ENCODE data around the gene ZSWIM4.
A peak's percentile ranks its signal among the peaks of the same experiment; 100 is the strongest.
"Not testable (repeated sequence)": the region's sequence is repeated elsewhere in the genome, so short reads cannot be mapped to it uniquely, and the experiment has no call there.

The ZSWIM4 gene

GRCh38 chr19:13794757-13795589, at the start of gene ZSWIM4:
Gene ZSWIM4 (plus strand): TSS chr19:13795443. CDS start chr19:13795649, 206 bp downstream.
- peak; percentile 92 for DNase-seq (ENCODE audit: low read depth)

DNA sequence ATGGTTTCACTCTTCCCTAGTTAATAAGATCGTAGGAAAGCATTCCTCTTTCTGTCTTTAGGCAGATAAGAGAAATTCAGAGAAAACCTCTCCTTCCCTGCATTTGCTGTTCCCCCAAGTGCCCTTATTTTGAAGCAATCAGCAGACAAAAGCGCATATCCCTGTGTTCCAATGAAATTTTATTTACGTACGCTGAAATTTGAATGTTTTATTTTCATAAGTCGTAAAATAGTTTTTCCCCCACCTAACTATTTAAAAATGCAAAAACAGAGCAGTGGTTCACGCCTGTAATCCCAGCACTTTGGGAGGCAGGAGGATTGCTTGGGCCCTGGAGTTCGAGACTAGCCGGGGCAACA, 48.2 kb upstream of the ZSWIM4 start:
- no peak for DNase-seq (ENCODE audit: low read depth)

GRCh38 chr19:13748169-13748828, 46.9 kb upstream of the ZSWIM4 start:
- DNase-seq (ENCODE audit: low read depth) = no peak

- DNase-seq (ENCODE audit: low read depth) = no peak
Observed at GRCh38 chr19:13751436-13751835, 43.8 kb upstream of the ZSWIM4 start.

DNA sequence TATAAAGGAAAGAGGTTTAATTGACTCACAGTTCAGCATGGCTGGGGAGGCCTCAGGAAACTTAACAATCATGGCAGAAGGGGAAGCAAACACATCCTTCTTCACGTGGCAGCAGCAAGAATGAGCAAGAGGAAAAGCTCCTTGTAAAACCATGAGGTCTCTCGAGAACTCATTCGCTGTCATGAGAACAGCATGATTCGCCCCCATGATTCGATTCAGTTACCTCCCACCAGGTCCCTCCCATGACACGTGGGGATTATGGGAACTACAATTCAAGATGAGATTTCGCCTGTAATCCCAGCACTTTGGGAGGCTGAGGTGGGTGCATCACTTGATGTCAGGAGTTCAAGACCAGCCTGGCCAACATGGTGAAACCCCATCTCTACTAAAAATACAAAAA, 41.6 kb upstream of the ZSWIM4 start:
- DNase-seq (ENCODE audit: low read depth) = not testable (repeated sequence)

GRCh38 chr19:13756210-13756609, 39.0 kb upstream of the ZSWIM4 start:
- DNase-seq (ENCODE audit: low read depth) = no peak

DNA sequence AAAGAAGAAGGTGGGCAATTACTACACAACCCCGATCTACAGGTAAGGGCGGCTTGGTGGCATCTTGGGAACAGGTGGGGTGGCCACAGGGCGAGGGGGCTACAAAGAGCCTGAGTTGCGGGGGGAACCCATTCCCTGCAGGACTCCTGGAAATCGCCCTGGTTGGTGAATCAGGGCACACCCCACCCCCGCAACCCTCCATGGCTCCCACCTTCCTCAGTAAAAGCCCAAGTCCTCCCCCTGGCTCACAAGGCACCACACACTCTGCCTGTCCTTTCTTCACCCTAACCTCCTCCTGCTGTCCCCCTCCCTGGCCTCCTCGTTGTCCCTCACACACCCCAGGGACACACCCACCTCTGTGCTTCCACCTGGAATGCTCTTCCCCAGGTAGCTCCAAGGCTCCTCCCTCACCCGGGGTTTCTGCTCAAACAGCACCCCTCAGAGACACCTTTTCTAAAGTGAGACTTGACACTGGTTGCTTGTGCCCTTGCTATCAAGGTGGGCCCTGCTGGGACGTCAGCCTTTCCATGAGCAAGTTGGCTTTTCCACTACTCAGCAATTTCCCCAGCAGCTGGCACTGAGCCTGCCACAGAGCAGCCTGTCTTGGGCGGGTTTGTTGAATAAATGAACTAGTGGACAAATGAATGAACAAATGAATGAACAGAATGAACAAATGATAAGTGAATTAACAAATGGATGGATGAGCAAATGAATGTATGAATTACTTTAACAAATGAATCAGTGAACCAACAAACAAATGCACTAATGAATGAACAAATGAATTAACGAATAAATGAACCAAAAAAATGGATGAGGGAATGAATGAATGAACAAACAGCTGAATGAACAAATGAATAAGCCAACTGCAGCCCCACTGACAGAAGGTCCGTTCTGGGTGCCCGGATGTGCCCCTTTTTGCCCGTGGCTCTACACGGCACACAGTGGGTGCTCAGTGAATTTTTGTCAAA, 37.2 kb upstream of the ZSWIM4 start:
- no peak for DNase-seq (ENCODE audit: low read depth)

- DNase-seq (ENCODE audit: low read depth) = no peak
Observed at GRCh38 chr19:13758795-13759194, 36.4 kb upstream of the ZSWIM4 start.

DNA sequence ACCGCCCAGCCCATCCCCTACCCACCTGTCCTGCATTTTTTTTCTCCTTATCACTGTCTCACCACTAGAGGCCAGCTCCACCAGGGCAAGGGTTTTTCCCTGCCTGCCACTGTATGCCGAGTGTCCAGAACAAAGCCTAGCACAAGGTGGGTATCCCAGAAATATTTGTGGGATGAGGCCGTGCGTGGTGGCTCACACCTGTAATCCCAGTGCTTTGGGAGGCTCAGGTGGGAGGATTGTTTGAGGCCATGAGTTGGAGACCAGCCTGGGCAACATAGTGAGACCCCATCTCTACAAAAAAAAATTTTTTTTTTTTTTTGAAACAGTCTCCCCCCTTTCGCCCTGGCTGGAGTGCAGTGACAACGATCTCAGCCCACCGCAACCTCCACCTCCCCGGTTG, 33.8 kb upstream of the ZSWIM4 start:
- DNase-seq (ENCODE audit: low read depth) = no peak

GRCh38 chr19:13762635-13763235, 32.5 kb upstream of the ZSWIM4 start:
- DNase-seq (ENCODE audit: low read depth) = no peak

DNA sequence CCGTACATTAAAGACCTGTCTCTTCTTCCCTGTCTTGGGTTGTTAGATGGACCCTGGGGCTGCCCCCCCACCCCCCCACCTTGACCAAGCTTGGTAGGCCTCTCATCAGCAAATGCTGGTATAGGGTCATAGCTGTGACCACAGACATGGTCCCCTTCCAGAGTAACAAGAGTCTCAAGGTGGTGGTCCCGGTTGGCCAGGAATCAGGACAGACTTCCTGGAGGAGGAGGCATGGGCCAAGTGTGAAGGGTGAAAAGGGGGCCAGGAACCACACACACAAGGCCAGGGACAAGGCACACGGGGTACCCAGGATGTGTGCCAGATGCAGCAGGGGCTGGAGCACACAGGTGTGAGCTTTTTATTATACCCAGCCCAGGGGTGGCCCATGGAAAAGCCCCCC, 32.0 kb upstream of the ZSWIM4 start:
- no peak for DNase-seq (ENCODE audit: low read depth)

- peak; percentile 69 for DNase-seq (ENCODE audit: low read depth)
Observed at GRCh38 chr19:13764101-13764807, 31.0 kb upstream of the ZSWIM4 start, which contains the start of gene MRI1. Gene MRI1 (plus strand): TSS chr19:13764522. CDS start chr19:13764589, 67 bp downstream.

GRCh38 chr19:13764821-13765394, 30.3 kb upstream of the ZSWIM4 start:
- no peak for DNase-seq (ENCODE audit: low read depth)

- DNase-seq (ENCODE audit: low read depth) = no peak
Observed at GRCh38 chr19:13765395-13766094, 29.7 kb upstream of the ZSWIM4 start.

DNA sequence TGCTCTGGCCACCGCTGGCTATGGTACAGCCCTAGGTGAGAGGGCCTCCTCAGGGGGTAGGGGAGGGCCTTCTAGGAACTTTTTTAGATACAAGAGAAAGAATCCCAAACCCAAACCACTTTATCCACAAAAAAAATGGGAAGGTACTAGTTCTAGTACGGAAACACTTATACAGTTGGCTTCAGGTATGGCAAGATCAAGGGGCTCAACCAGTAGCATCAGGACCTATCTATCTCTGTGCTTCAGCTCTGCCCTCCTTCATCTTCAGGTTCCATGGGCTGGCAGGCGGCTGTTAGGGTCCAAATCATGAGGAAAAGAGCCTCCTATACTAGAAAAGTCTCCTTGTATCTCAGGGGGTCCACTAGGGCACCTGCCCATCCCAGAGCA, 29.2 kb upstream of the ZSWIM4 start:
- no peak for DNase-seq (ENCODE audit: low read depth)

DNA sequence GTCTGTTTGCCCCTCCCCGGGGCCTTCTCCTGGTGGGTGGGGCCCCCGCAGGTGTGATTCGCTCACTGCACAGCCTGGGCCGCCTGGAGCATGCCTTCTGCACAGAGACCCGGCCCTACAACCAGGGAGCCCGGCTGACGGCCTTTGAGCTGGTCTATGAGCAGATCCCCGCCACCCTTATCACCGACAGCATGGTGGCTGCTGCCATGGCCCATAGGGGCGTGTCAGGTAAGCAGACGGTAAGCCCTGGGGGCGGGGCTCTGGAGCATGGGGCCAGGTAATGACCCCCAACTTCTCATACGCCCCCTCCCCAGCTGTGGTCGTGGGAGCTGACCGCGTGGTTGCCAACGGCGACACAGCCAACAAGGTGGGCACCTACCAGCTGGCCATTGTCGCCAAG, 26.7 kb upstream of the ZSWIM4 start:
- no peak for DNase-seq (ENCODE audit: low read depth)

DNA sequence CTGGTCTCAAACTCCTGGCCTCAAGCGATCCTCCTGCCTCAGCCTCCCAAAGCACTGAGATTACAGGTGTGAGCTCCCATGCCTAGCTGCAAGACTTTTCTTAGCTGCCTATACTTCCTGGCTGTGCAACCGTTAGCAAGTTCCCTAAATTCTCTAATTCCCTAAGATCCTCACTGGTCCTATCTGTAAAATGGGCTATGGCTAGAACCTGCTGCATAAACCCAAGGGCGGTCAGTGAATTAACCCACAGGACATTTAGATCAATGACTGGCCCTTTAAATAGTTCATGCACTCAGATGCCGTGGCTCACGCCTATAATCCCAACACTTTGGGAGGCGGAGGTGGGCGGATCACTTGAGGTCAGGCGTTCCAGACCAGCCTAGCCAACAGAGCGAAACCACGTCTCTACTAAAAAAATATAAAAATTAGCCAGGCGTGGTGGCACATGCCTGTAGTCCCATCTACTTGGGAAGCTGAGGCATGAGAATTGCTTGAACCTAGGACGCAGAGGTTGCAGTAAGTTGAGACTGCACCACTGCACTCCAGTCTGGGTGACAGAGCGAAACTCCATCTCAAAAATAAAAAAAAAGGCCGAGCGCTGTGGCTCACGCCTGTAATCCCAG, 25.1 kb upstream of the ZSWIM4 start:
- no peak for DNase-seq (ENCODE audit: low read depth)

DNA sequence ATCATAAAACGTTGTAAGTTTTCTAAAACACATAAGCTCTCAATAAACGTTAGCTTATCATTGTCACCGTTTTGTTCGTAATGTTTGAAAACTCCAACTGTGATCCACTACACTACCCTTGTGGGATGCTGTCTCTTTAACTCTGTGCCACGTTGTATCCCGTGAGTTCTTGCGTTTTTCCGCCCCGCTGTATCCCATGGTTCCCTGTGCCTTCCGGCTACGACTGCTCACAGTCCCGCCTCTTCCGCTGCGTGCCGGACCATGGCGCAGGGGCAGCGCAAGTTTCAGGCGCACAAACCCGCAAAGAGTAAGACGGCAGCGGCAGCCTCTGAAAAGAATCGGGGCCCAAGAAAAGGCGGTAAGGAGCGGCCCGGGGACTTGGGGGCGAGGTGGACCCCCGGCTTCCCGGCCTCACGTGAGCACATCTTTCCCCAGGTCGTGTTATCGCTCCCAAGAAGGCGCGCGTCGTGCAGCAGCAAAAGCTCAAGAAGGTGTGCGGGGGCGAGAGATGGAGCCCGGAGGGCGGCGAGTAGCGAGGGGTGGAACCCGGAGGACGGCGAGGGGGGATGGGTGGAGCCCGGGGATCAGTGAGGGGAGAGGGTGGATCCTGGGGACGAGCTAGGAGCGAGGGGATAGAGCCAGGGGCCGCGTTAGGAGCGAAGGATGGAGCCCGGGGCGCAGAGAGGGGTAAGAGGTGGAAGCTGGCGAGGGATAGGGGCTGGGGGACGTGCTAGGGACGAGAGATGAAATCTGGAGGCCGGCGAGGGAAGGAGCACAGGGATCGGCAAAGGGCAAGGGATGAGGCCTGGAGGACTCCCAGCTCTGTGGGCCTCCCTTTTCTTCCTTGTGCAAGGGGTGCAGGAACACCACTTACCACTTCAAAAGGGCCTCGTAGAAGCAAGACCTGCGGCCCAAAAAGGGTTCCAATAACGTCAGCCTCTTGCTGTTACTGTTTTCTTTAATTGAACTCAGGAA, 20.7 kb upstream of the ZSWIM4 start, which contains the start of gene C19orf53:
Gene C19orf53 (plus strand): TSS at position 240 of the 975 bp plus-strand sequence. CDS start 22 bp downstream, at position 262.
- peak; percentile 81 for DNase-seq (ENCODE audit: low read depth)

All from stimulated activated CD8-positive, alpha-beta memory T cell treated with anti-CD3 and anti-CD28 coated beads, Interleukin-4, amount 100 ng/mL, for 24 hours (primary cell).